ENCODE data around the gene EYA3.

DNA sequence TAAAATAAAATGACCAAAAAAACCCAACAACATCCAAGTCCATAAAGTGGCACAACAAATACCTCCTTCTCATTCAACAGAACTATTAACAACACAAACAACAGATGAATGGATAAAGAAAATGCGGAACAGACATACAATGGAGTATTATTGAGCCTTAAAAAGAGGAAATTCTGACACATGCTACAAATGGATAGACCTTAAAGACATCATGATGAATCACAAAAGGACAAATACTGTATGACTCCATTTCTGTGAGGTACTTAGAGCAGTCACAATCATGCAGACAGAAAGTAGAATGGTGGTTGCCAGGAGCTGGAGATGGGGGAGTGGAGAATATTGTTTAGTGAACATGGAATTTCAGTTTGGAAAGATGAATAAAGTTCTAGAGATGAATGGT lies 42.6 kb downstream of the EYA3 start:
- no peak for TF ChIP-seq ZNF8 (CRISPR knock-in tag; IDR thresholded peaks at IDR 0.05)
- TF ChIP-seq BACH2 (CRISPR knock-in tag; IDR thresholded peaks at IDR 0.05; ENCODE audit: borderline replicate concordance) = no peak
- TF ChIP-seq, protein P1, sequence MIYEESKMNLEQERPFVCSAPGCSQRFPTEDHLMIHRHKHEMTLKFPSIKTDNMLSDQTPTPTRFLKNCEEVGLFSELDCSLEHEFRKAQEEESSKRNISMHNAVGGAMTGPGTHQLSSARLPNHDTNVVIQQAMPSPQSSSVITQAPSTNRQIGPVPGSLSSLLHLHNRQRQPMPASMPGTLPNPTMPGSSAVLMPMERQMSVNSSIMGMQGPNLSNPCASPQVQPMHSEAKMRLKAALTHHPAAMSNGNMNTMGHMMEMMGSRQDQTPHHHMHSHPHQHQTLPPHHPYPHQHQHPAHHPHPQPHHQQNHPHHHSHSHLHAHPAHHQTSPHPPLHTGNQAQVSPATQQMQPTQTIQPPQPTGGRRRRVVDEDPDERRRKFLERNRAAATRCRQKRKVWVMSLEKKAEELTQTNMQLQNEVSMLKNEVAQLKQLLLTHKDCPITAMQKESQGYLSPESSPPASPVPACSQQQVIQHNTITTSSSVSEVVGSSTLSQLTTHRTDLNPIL (CRISPR knock-in tag; IDR thresholded peaks at IDR 0.05; ENCODE audit: low read depth) = no peak
- no peak for TF ChIP-seq PATZ1 (CRISPR knock-in tag; IDR thresholded peaks at IDR 0.05; ENCODE audit: borderline replicate concordance)
- TF ChIP-seq ZFP3 (CRISPR knock-in tag; IDR thresholded peaks at IDR 0.05) = no peak
- no peak for TF ChIP-seq RARB (CRISPR knock-in tag; IDR thresholded peaks at IDR 0.05)
- no peak for TF ChIP-seq TSHZ2 (CRISPR knock-in tag; IDR thresholded peaks at IDR 0.05)

All from SK-N-SH treated with all-trans-retinoic acid at 6 μM for 48 hours (cell line).